Liver (tissue), 9 donors: ENCODE results near the gene MARCKS. TPM values are rescaled to one million over a fixed set of nuclear protein-coding genes. Genes with fewer than 3 reads are reported as not detected.

ENCODE experiments used
- DNase-seq: peaks from one replicate; pipeline ENCODE4 v3.0.0-alpha.2; 2017; ENCODE audit warnings: low spot score
- H3K27ac ChIP-seq, 2 donors: one replicate each; pipeline ENCODE4 v1.7.0; 2013; ENCODE audit warnings: inconsistent platforms in 2 of 2, low read length in 2 of 2, control low read depth in 1 of 2, low read depth in 1 of 2, mild to moderate bottlenecking in 1 of 2
- H3K27me3 ChIP-seq, 4 donors: one replicate each; pipeline versions ENCODE4 v1.6.1 to v1.7.0; 2013; ENCODE audit warnings: low read length in 3 of 4, inconsistent platforms in 1 of 4, mild to moderate bottlenecking in 1 of 4, moderate library complexity in 1 of 4; ENCODE audit not compliant: control insufficient read depth in 4 of 4, insufficient read depth in 4 of 4
- H3K36me3 ChIP-seq, 4 donors: one replicate each; pipeline versions ENCODE4 v1.6.1 to v1.7.0; 2013; ENCODE audit warnings: low read length in 3 of 4, mild to moderate bottlenecking in 3 of 4, low read depth in 1 of 4, moderate library complexity in 1 of 4; ENCODE audit not compliant: control insufficient read depth in 4 of 4, insufficient read depth in 3 of 4
- H3K4me1 ChIP-seq, 4 donors: one replicate each; pipeline versions ENCODE4 v1.6.1 to v1.7.0; 2013; ENCODE audit warnings: low read length in 3 of 4, mild to moderate bottlenecking in 3 of 4, moderate library complexity in 1 of 4; ENCODE audit not compliant: control insufficient read depth in 4 of 4, insufficient read depth in 4 of 4
- H3K4me3 ChIP-seq, 3 donors: one replicate each; pipeline versions ENCODE4 v1.6.1 to v1.7.0; 2013; ENCODE audit warnings: low read length in 3 of 3, control low read depth in 1 of 3, low read depth in 1 of 3, mild to moderate bottlenecking in 1 of 3
- H3K9ac ChIP-seq, 2 donors: one replicate each; pipeline ENCODE4 v1.7.0; 2013; ENCODE audit warnings: low read length in 2 of 2, mild to moderate bottlenecking in 2 of 2, moderate library complexity in 2 of 2, control low read depth in 1 of 2, low read depth in 1 of 2
- H3K9me3 ChIP-seq, 4 donors: one replicate each; pipeline versions ENCODE4 v1.6.1 to v1.7.0; 2013; ENCODE audit warnings: low read length in 3 of 4; ENCODE audit not compliant: control insufficient read depth in 4 of 4
- EGR1 ChIP-seq, 2 donors: IDR thresholded peaks; 2 replicates each; pipeline ENCODE4 v1.6.1; 2016 to 2018; ENCODE audit warnings: antibody characterized with exemption in 2 of 2, low read depth in 2 of 2
- FOXA1 ChIP-seq: IDR thresholded peaks from 2 replicates; pipeline ENCODE4 v1.6.1; 2016; ENCODE audit warnings: antibody characterized with exemption
- FOXA2 ChIP-seq: IDR thresholded peaks from 2 replicates; pipeline ENCODE4 v1.6.1; 2016; ENCODE audit warnings: antibody characterized with exemption
- GABPA ChIP-seq, 2 donors: IDR thresholded peaks in 1 of 2; conservative IDR thresholded peaks in 1 of 2; 2 replicates each; pipeline ENCODE4 v1.6.1; 2016; ENCODE audit warnings: antibody characterized with exemption in 2 of 2, mild to moderate bottlenecking in 1 of 2, moderate library complexity in 1 of 2
- HNF4A ChIP-seq, 2 donors: conservative IDR thresholded peaks; 2 replicates each; pipeline ENCODE4 v1.6.1; 2016; ENCODE audit warnings: antibody characterized with exemption in 2 of 2, mild to moderate bottlenecking in 2 of 2
- HNF4G ChIP-seq: IDR thresholded peaks from 2 replicates; pipeline ENCODE4 v1.6.1; 2016; ENCODE audit warnings: antibody characterized with exemption
- JUND ChIP-seq, 2 donors: IDR thresholded peaks; 2 replicates each; pipeline ENCODE4 v1.6.1; 2016; ENCODE audit warnings: antibody characterized with exemption in 2 of 2
- NR2F2 ChIP-seq: IDR thresholded peaks from 2 replicates; pipeline ENCODE4 v1.6.1; 2016; ENCODE audit warnings: antibody characterized with exemption
- RAD21 ChIP-seq, 2 donors: IDR thresholded peaks; 2 replicates each; pipeline ENCODE4 v1.6.1; 2016; ENCODE audit warnings: antibody characterized with exemption in 2 of 2, mild to moderate bottlenecking in 2 of 2
- RXRA ChIP-seq, 2 donors: IDR thresholded peaks; 2 replicates each; pipeline ENCODE4 v1.6.1; 2017 to 2018; ENCODE audit warnings: antibody characterized with exemption in 2 of 2, mild to moderate bottlenecking in 1 of 2
- SP1 ChIP-seq: IDR thresholded peaks from 2 replicates; pipeline ENCODE4 v1.6.1; 2018; ENCODE audit warnings: antibody characterized with exemption, mild to moderate bottlenecking
- TAF1 ChIP-seq: conservative IDR thresholded peaks from 2 replicates; pipeline ENCODE4 v1.6.1; 2016; ENCODE audit warnings: antibody characterized with exemption, mild to moderate bottlenecking
- YY1 ChIP-seq: IDR thresholded peaks from 2 replicates; pipeline ENCODE4 v1.6.1; 2016; ENCODE audit warnings: antibody characterized with exemption, mild to moderate bottlenecking
- WGBS: extraction: QIAGEN DNeasy Blood & Tissue Kit; methylation state at CpG from one replicate; pipeline ENCODE4 v1.1.7; 2013; 5-methylcytosine and 5-hydroxymethylcytosine counted together
- polyA plus RNA-seq, 2 donors: library from polyadenylated mRNA; stranded (reverse) in 1 of 2; unstranded in 1 of 2; fragments of 200-250 nt in 1 of 2; fragments of >200 nt in 1 of 2; fragmentation: Nextera tagmentation in 1 of 2; extraction: Ambion mirVana in 1 of 2; gene quantifications; one replicate each; pipeline versions ENCODE4 v1.2.1 to v1.2.3, GENCODE V29; 2013 to 2015
- total RNA-seq, 2 donors: library from RNA; depleted of rRNA; stranded (reverse); fragments of >200 nt; gene quantifications; one replicate each; pipeline ENCODE4 v1.2.3, GENCODE V29; 2014
- TF ChIP-seq, protein P1 (sequence below): IDR thresholded peaks from 2 replicates; pipeline ENCODE4 v1.6.1; 2016; ENCODE audit warnings: antibody characterized with exemption
- TF ChIP-seq, protein P2 (sequence below): IDR thresholded peaks from 2 replicates; pipeline ENCODE4 v1.6.1; 2016; ENCODE audit warnings: antibody characterized with exemption, mild to moderate bottlenecking
- TF ChIP-seq, protein P3 (sequence below): IDR thresholded peaks from 2 replicates; pipeline ENCODE4 v1.6.1; 2016; ENCODE audit warnings: antibody characterized with exemption
- TF ChIP-seq, protein P4 (sequence below): IDR thresholded peaks from 2 replicates; pipeline ENCODE4 v1.6.1; 2016; ENCODE audit warnings: antibody characterized with exemption
- TF ChIP-seq, protein P5 (sequence below): fragments of 150-350 bp; IDR thresholded peaks from 2 replicates; pipeline ENCODE4 v1.5.1; 2017; ENCODE audit warnings: improper control_type of control experiment, low read depth, low read length; ENCODE audit not compliant: missing input control
- donor health status: healthy.
- donor health status: healthy.
- donor health status: healthy.
- donor health status: healthy.
- donor health status: healthy.

The MARCKS gene
- total and polyA plus RNA-seq, 4 donors = 3.6 to 31.6 (median 5.9) TPM

DNA sequence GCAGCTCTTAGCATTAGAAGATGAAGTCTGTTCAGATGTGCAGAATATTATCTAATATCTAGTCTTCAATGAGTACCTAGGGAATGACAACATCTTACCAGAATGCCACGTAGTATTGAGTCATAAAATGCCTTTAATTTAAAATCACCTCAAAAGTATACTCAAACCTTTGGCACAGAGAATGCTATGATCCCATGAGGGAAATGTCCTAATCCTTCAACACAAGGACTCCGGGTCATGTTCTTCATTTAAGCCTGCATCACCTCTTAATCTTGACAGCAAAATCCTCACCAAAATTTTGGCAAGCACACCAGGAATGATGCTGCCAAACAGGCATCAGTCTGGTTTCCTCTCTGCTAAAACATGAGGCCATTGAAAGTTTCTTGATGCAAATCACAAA is 23.6 kb upstream of the MARCKS start:
- H3K9me3 ChIP-seq = no peaks in the 10 kb centered on the region
- H3K4me1 ChIP-seq = no peaks in the 10 kb centered on the region
- WGBS = 88% methylated on average over 2 of the region's 2 CpGs
- no peak for DNase-seq
- H3K27ac ChIP-seq = no peak overlapping the region
- H3K9ac ChIP-seq = no peak overlapping the region
- H3K36me3 ChIP-seq = no peaks in the 10 kb centered on the region
- H3K27me3 ChIP-seq = no peaks in the 10 kb centered on the region
- no peak for TF ChIP-seq FOXA2
- TF ChIP-seq, protein P1, sequence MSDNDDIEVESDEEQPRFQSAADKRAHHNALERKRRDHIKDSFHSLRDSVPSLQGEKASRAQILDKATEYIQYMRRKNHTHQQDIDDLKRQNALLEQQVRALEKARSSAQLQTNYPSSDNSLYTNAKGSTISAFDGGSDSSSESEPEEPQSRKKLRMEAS = no peak
- TF ChIP-seq GABPA (IDR thresholded peaks at IDR 0.05 in 1 of 2, conservative IDR thresholded peaks at IDR 0.05 in 1 of 2) = no peak
- TF ChIP-seq JUND (IDR thresholded peaks at IDR 0.05) = no peak
- no peak for TF ChIP-seq FOXA1
- no peak for TF ChIP-seq NR2F2
- TF ChIP-seq HNF4G = no peak
- no peak for TF ChIP-seq RXRA (IDR thresholded peaks at IDR 0.05)
- TF ChIP-seq TAF1 = no peak
- TF ChIP-seq, protein P2, sequence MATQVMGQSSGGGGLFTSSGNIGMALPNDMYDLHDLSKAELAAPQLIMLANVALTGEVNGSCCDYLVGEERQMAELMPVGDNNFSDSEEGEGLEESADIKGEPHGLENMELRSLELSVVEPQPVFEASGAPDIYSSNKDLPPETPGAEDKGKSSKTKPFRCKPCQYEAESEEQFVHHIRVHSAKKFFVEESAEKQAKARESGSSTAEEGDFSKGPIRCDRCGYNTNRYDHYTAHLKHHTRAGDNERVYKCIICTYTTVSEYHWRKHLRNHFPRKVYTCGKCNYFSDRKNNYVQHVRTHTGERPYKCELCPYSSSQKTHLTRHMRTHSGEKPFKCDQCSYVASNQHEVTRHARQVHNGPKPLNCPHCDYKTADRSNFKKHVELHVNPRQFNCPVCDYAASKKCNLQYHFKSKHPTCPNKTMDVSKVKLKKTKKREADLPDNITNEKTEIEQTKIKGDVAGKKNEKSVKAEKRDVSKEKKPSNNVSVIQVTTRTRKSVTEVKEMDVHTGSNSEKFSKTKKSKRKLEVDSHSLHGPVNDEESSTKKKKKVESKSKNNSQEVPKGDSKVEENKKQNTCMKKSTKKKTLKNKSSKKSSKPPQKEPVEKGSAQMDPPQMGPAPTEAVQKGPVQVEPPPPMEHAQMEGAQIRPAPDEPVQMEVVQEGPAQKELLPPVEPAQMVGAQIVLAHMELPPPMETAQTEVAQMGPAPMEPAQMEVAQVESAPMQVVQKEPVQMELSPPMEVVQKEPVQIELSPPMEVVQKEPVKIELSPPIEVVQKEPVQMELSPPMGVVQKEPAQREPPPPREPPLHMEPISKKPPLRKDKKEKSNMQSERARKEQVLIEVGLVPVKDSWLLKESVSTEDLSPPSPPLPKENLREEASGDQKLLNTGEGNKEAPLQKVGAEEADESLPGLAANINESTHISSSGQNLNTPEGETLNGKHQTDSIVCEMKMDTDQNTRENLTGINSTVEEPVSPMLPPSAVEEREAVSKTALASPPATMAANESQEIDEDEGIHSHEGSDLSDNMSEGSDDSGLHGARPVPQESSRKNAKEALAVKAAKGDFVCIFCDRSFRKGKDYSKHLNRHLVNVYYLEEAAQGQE = no peak
- no peak for TF ChIP-seq HNF4A (conservative IDR thresholded peaks at IDR 0.05)
- TF ChIP-seq SP1 = no peak
- TF ChIP-seq, protein P3, sequence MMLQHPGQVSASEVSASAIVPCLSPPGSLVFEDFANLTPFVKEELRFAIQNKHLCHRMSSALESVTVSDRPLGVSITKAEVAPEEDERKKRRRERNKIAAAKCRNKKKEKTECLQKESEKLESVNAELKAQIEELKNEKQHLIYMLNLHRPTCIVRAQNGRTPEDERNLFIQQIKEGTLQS = no peak
- TF ChIP-seq, protein P4, sequence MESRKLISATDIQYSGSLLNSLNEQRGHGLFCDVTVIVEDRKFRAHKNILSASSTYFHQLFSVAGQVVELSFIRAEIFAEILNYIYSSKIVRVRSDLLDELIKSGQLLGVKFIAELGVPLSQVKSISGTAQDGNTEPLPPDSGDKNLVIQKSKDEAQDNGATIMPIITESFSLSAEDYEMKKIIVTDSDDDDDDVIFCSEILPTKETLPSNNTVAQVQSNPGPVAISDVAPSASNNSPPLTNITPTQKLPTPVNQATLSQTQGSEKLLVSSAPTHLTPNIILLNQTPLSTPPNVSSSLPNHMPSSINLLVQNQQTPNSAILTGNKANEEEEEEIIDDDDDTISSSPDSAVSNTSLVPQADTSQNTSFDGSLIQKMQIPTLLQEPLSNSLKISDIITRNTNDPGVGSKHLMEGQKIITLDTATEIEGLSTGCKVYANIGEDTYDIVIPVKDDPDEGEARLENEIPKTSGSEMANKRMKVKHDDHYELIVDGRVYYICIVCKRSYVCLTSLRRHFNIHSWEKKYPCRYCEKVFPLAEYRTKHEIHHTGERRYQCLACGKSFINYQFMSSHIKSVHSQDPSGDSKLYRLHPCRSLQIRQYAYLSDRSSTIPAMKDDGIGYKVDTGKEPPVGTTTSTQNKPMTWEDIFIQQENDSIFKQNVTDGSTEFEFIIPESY = no peak
- no peak for TF ChIP-seq EGR1 (IDR thresholded peaks at IDR 0.05; ENCODE audit: low read depth in 2 of 2)
- TF ChIP-seq, protein P5, sequence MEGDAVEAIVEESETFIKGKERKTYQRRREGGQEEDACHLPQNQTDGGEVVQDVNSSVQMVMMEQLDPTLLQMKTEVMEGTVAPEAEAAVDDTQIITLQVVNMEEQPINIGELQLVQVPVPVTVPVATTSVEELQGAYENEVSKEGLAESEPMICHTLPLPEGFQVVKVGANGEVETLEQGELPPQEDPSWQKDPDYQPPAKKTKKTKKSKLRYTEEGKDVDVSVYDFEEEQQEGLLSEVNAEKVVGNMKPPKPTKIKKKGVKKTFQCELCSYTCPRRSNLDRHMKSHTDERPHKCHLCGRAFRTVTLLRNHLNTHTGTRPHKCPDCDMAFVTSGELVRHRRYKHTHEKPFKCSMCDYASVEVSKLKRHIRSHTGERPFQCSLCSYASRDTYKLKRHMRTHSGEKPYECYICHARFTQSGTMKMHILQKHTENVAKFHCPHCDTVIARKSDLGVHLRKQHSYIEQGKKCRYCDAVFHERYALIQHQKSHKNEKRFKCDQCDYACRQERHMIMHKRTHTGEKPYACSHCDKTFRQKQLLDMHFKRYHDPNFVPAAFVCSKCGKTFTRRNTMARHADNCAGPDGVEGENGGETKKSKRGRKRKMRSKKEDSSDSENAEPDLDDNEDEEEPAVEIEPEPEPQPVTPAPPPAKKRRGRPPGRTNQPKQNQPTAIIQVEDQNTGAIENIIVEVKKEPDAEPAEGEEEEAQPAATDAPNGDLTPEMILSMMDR = no peak
- no peak for TF ChIP-seq RAD21 (IDR thresholded peaks at IDR 0.05)
- TF ChIP-seq YY1 = no peak
- no peak overlapping the region for H3K4me3 ChIP-seq

DNA sequence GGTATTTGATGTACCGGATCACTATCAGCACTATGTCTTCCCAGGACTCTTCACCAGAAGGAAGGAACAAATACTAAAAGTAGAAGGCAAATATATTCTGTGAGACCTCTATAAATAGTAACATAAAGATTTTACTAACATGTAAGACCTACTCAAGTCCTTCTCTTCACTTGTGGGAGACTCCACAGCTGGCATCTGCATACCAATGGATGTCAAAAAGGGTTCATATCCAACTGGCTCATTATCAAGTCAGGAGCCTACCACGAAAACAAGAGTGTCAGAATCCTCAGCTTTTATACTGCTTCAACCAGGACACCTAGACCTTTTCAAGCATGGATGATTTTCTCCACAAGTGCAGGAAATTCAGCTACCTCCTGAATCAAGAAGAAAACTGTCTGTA is 20.0 kb upstream of the MARCKS start:
- Histone ChIP-seq H3K27me3 (no peaks in the 10 kb centered on the region), H3K4me3 (no peak overlapping the region), H3K4me1 (no peaks in the 10 kb centered on the region), H3K36me3 (no peaks in the 10 kb centered on the region), H3K9me3 (no peaks in the 10 kb centered on the region), H3K27ac (no peak overlapping the region), H3K9ac (no peak overlapping the region)
- WGBS = 94% methylated on average over 2 of the region's 2 CpGs
- no peak for DNase-seq
- TF ChIP-seq EGR1 (IDR thresholded peaks at IDR 0.05; ENCODE audit: low read depth in 2 of 2) = no peak
- TF ChIP-seq, protein P2 = no peak
- no peak for TF ChIP-seq SP1
- no peak for TF ChIP-seq FOXA2
- no peak for TF ChIP-seq YY1
- TF ChIP-seq, protein P4 = no peak
- no peak for TF ChIP-seq FOXA1
- TF ChIP-seq, protein P1 = no peak
- TF ChIP-seq RAD21 (IDR thresholded peaks at IDR 0.05) = no peak
- no peak for TF ChIP-seq JUND (IDR thresholded peaks at IDR 0.05)
